GM19395 (cell line): ENCODE measurements around the gene ATP7B.
A peak's percentile ranks its signal among the peaks of the same experiment; 100 is the strongest.

ENCODE experiments used
- ATAC-seq: cut with Tn5 transposase; IDR thresholded peaks from one replicate; pipeline ENCODE4 v1.9.1; 2021; ENCODE audit warnings: mild to moderate bottlenecking, moderate library complexity; ENCODE audit not compliant: unreplicated experiment

The ATP7B gene

DNA sequence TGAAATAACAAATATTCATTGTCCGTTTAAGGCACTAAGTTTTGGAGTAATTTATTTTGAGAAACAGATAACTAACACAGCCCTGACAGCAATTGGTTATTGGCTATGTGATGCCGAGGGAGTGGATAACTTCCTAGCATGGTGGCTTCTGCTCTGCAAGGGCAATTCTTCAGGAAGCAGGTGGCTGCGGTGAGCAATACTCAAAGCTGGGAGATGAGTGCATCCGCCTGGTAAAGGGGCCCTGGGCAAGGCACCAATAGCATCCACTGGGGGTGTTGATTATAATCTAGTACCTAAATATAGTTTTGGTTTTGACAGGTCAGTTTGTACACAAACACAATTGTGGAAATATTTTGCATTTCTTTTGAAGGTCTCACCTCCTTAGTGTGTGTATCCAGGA lies 108.5 kb downstream of the ATP7B start:
- ATAC-seq: no peak

DNA sequence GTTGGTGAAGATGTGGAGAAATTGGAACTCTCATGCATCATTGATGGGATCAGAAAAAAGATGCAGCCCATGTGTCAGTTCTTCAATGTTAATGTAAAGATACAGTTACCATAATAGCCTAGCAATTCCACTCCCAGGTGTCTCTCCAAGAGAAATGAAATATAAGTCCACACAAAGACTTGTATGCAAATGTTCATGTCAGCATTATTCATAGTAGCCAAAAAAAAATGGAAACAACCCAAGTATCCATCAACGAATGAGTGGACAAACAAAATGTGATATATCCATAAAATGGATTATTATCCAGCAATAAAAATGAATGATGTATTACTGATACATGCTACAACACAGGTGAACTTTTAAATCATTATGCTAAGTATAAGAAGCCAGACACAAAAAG lies 110.8 kb downstream of the ATP7B start:
- ATAC-seq: no peak

DNA sequence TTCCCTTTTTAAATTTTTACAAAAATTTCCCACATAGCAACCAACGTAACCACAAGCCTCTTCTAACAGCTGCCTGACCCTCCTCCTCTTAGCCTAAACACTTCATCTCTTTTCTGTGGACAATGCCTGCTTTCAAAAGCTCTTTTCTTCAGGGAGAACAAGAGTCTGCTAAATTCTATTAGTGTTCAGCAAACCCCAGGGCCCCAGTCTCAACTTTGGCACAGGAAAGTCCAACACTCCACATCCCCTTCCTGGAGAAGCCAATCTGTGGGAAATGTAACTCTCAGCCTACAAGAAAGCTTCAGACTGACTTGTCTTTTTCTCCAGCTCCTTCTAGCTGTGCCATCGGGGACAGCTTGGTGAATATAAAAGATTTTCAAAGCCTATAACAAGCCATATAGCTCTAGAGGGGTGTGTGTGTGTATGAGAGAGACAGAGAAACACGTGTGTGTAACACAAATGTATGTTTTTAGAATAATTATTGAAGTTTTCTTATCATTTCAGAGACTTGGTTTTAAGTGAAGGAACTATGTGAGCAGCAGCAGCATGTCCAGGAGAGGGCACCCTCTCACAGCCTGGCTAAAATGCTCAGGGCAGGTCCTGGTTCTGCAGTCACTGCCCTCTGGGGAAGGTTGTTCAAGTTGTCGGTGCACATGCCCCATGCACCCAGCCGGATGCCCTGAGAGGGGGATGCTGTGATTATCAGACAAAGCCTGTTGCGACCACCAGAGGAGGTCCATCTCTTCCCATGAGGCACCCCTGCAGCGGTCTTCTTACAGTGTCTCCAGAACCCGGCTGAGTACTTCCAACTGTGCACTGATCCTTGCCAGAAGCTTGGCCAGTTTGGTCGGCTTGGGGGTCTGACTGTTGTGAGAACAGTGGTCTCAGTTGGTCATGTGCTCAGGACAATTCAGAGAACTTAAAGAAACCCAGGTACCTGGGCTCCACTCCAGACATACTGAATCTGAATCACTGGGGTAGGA lies 115.1 kb downstream of the ATP7B start:
- peak; percentile 70 for ATAC-seq

GRCh38 chr13:51894239-51894638 lies 117.0 kb downstream of the ATP7B start:
- ATAC-seq: no peak

GRCh38 chr13:51892657-51893056 lies 118.6 kb downstream of the ATP7B start:
- no peak for ATAC-seq

DNA sequence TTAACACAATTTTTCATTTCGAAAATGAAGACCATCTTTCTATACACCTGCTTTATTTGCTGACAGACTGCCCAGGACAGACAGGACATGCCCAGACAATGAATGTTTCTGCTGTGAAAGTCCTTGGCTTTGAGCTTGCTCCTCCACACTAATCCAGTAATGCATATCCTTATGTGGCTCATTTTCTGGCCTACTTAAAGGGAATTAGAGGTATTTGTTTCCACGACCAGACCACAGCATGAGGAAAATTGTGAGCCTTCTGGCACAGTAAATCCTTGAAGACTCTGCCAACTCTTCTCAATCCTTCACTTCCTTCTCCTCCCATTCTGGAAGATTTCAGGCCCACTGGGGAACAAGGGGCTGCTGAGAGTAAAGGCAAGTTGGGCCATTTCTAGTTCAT lies 123.8 kb downstream of the ATP7B start:
- ATAC-seq: no peak

DNA sequence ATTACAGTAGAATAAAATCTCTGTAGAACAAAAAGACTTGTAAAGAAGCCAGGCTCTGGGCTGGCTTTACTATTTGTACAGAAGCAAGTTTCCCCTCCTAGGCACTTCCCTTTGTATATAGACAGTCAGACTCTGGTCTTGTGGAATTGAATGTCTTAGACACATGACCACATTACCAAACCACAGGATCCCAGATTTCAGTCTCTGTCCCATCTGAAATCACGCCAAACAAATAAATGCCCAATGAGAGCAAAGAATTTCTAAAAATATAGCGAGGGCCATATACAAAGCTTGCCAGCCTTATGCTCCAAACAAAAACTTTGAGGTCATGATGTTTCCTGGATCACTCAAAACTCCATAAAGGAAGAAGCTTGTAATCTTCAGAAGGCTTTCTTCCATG lies 125.6 kb downstream of the ATP7B start:
- ATAC-seq: no peak

DNA sequence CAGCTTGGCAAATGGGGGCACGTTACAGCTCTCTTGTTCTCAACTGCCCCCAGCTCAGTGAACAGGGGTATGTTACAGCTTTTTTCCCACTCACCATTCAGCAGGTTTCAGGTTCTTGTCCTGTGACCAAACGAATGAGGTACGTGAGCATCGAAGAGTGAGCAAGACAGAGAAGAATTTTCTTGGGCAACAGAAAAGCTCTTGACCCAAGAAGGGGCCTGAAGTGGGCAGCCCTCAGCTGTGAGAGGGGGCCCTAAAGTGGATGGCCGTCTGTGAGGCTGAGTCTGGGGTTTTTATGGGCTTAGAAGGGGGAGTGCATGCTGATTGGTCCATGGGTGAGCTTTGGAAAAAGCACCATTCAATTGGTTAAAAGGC lies 128.0 kb downstream of the ATP7B start:
- no peak for ATAC-seq
